HepG2 (cell line): ENCODE data around the gene GNPNAT1. TPM values are rescaled to one million over a fixed set of nuclear protein-coding genes. Genes with fewer than 3 reads are reported as not detected.

Experiments used
- ADNP ChIP-seq: sonication (generic); formaldehyde crosslinking; IDR thresholded peaks from 2 replicates; pipeline ENCODE4 v1.4.0; 2020; ENCODE audit warnings: missing genetic modification reagents
- ARNT2 ChIP-seq: sonication (generic); formaldehyde crosslinking; IDR thresholded peaks from 2 replicates; pipeline ENCODE4 v1.8.0; 2022; ENCODE audit warnings: mild to moderate bottlenecking, low read depth, missing genetic modification reagents, moderate library complexity
- FOSL2 ChIP-seq: sonication (generic); formaldehyde crosslinking; IDR thresholded peaks from 2 replicates; pipeline ENCODE4 v1.4.0; 2020; ENCODE audit warnings: missing genetic modification reagents
- GATA4 ChIP-seq: sonication (generic); IDR thresholded peaks from 2 replicates; pipeline ENCODE4 v1.6.1; 2016; ENCODE audit warnings: antibody characterized with exemption, low read depth, borderline replicate concordance
- NR2F2 ChIP-seq: IDR thresholded peaks from 2 replicates; pipeline ENCODE4 v1.6.1; 2012; ENCODE audit warnings: low read depth, inconsistent platforms, borderline replicate concordance
- PAX8 ChIP-seq: sonication (generic); formaldehyde crosslinking; IDR thresholded peaks from 2 replicates; pipeline ENCODE4 v1.8.0; 2022; ENCODE audit warnings: mild to moderate bottlenecking, missing genetic modification reagents, borderline replicate concordance
- SMYD3 ChIP-seq: sonication (generic); formaldehyde crosslinking; IDR thresholded peaks from 2 replicates; pipeline ENCODE4 v1.8.1; 2023; ENCODE audit warnings: mild to moderate bottlenecking, missing genetic modification reagents
- ZFP1 ChIP-seq: IDR thresholded peaks from 2 replicates; pipeline ENCODE4 v1.6.1; 2016
- ZFP36L2 ChIP-seq: sonication (generic); formaldehyde crosslinking; IDR thresholded peaks from 2 replicates; pipeline ENCODE4 v1.4.0; 2020; ENCODE audit warnings: missing genetic modification reagents
- ZNF292 ChIP-seq: sonication (generic); formaldehyde crosslinking; IDR thresholded peaks from 2 replicates; pipeline ENCODE4 v1.8.1; 2022; ENCODE audit warnings: mild to moderate bottlenecking, low read depth, missing genetic modification reagents, borderline replicate concordance
- ZNF329 ChIP-seq: sonication (generic); formaldehyde crosslinking; IDR thresholded peaks from 2 replicates; pipeline ENCODE4 v1.9.0; 2021; ENCODE audit warnings: low read depth, mild to moderate bottlenecking, missing genetic modification reagents
- ZNF331 ChIP-seq: sonication (generic); formaldehyde crosslinking; IDR thresholded peaks from 2 replicates; pipeline ENCODE4 v1.4.0; 2020; ENCODE audit warnings: missing genetic modification reagents
- ZNF782 ChIP-seq: sonication (generic); formaldehyde crosslinking; IDR thresholded peaks from 2 replicates; pipeline ENCODE4 v1.4.0; 2020; ENCODE audit warnings: missing genetic modification reagents, mild to moderate bottlenecking, borderline replicate concordance
- polyA plus RNA-seq, 8 experiments: library from polyadenylated mRNA; depleted of rRNA in 3 of 8; stranded (reverse) in 7 of 8; unstranded in 1 of 8; fragments of >200 nt; fragmentation: Illumina TruSeq in 4 of 8; extraction: Trizol in 4 of 8; gene quantifications; 2 replicates each; pipeline versions ENCODE4 v1.2.1 to v1.2.3, GENCODE V29; 2011 to 2016; ENCODE audit warnings: low read depth in 4 of 8, missing spikeins in 1 of 8, mixed read lengths in 1 of 8; ENCODE audit not compliant: insufficient read depth in 1 of 8
- total RNA-seq, 5 experiments: library from RNA; depleted of rRNA; stranded (reverse); fragments of >200 nt; fragmentation: Illumina TruSeq; extraction: Trizol; gene quantifications; 2 replicates each; pipeline ENCODE4 v1.2.3, GENCODE V29; 2016; ENCODE audit warnings: low read depth in 1 of 5
- TF ChIP-seq, protein P1 (sequence below), 2 experiments: sonication (generic) in 1 of 2; formaldehyde crosslinking in 1 of 2; IDR thresholded peaks; 2 replicates each; pipeline versions ENCODE4 v1.6.1 to v1.9.0; 2014 to 2022; ENCODE audit warnings: antibody characterized with exemption in 1 of 2, borderline replicate concordance in 1 of 2, inconsistent platforms in 1 of 2, low read depth in 1 of 2, missing genetic modification reagents in 1 of 2
- TF ChIP-seq, protein P2 (sequence below): sonication (generic); formaldehyde crosslinking; IDR thresholded peaks from 2 replicates; pipeline ENCODE4 v1.4.0; 2020; ENCODE audit warnings: mild to moderate bottlenecking, missing genetic modification reagents
- TF ChIP-seq, protein P3 (sequence below): sonication (generic); formaldehyde crosslinking; IDR thresholded peaks from 2 replicates; pipeline ENCODE4 v1.8.0; 2022; ENCODE audit warnings: low read depth, missing genetic modification reagents
- TF ChIP-seq, protein P4 (sequence below): IDR thresholded peaks from 2 replicates; pipeline ENCODE4 v1.6.1; 2016
- TF ChIP-seq, protein P5 (sequence below): sonication (generic); formaldehyde crosslinking; IDR thresholded peaks from 2 replicates; pipeline ENCODE4 v1.9.0; 2022; ENCODE audit warnings: missing genetic modification reagents, mild to moderate bottlenecking, borderline replicate concordance

Gene GNPNAT1
- total and polyA plus RNA-seq, 2 of the 13 experiments (the other 11 are each of a cell fraction or from before 2014, with no cell fraction given): 38.3 to 54.9 TPM

DNA sequence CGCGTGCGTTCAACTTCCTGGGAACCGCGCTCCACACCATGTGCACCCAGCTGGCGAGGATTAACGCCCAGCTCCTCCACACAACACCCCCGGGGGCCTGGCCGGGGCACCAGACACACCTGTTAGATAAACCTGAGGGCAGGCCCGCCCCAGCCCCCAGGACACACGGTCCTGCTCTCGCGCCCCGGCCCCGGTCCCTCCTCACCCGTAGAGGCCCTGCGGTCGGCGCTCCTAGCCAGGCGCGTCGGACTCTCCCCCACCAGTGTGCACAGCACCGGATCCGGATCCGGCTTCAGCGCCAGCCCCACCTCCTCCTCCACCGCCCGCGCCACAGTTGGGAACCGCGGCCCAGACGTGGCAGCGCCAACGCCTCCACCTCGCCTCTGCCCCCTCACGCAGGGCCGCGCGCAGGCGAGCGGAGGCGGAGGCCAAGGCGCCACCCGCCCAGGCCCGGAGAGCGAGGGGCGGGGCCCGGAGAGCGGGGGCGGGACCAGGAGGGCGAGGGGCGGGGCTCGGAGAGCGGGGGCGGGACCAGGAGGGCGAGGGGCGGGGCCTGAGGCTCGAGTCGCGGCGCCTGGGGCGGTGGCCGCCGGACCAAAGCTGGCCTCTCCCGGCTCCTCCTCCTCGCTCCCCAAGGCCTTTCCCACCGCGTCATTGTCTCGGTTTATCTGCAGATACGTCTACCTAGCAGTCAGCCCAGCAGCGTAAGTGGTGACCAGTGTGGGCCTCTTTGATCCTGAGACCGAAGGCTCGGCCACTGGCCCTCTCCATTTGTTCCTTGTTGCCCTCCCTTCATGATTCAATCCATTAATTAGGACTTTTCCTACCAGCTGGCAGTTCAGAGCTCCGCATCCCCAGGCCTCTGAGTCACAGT is at the start of gene GNPNAT1 (continued):
- TF ChIP-seq, protein P1, sequence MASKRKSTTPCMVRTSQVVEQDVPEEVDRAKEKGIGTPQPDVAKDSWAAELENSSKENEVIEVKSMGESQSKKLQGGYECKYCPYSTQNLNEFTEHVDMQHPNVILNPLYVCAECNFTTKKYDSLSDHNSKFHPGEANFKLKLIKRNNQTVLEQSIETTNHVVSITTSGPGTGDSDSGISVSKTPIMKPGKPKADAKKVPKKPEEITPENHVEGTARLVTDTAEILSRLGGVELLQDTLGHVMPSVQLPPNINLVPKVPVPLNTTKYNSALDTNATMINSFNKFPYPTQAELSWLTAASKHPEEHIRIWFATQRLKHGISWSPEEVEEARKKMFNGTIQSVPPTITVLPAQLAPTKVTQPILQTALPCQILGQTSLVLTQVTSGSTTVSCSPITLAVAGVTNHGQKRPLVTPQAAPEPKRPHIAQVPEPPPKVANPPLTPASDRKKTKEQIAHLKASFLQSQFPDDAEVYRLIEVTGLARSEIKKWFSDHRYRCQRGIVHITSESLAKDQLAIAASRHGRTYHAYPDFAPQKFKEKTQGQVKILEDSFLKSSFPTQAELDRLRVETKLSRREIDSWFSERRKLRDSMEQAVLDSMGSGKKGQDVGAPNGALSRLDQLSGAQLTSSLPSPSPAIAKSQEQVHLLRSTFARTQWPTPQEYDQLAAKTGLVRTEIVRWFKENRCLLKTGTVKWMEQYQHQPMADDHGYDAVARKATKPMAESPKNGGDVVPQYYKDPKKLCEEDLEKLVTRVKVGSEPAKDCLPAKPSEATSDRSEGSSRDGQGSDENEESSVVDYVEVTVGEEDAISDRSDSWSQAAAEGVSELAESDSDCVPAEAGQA (IDR thresholded peaks at IDR 0.05; ENCODE audit: low read depth): no peak
- TF ChIP-seq, protein P1 (CRISPR knock-in tag; IDR thresholded peaks at IDR 0.05; ENCODE audit: borderline replicate concordance): no peak; the same call in 1 of the 2 replicates
- TF ChIP-seq, protein P2, sequence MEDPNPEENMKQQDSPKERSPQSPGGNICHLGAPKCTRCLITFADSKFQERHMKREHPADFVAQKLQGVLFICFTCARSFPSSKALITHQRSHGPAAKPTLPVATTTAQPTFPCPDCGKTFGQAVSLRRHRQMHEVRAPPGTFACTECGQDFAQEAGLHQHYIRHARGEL: peak; percentile 80; the same call in 1 of the 2 replicates
- TF ChIP-seq ZFP1 (CRISPR knock-in tag) (peak; percentile 65; the same call in 1 of the 2 replicates), ARNT2 (CRISPR knock-in tag) (peak; percentile 95), ZNF292 (CRISPR knock-in tag) (no peak), ADNP (CRISPR knock-in tag) (no peak), FOSL2 (CRISPR knock-in tag) (peak; percentile 42; the same call in 1 of the 2 replicates), ZFP36L2 (peak; percentile 42; the same call in 1 of the 2 replicates), SMYD3 (0 out of 2 replicates have a peak, but pooled peaks have one; percentile 46), ZNF329 (CRISPR knock-in tag) (peak; percentile 19; the same call in 1 of the 2 replicates), NR2F2 (no peak), PAX8 (CRISPR knock-in tag) (peak; percentile 36; the same call in 1 of the 2 replicates), GATA4 (peak; percentile 55; the same call in 1 of the 2 replicates), ZNF331 (peak; percentile 71; the same call in 1 of the 2 replicates), ZNF782 (no peak; the same call in 1 of the 2 replicates)
- TF ChIP-seq, protein P3, sequence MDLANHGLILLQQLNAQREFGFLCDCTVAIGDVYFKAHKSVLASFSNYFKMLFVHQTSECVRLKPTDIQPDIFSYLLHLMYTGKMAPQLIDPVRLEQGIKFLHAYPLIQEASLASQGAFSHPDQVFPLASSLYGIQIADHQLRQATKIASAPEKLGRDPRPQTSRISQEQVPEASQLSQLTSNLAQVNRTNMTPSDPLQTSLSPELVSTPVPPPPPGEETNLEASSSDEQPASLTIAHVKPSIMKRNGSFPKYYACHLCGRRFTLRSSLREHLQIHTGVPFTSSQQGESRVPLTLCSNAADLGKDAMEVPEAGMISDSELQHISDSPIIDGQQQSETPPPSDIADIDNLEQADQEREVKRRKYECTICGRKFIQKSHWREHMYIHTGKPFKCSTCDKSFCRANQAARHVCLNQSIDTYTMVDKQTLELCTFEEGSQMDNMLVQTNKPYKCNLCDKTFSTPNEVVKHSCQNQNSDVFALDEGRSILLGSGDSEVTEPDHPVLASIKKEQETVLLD (CRISPR knock-in tag): peak; percentile 75
- TF ChIP-seq, protein P4, sequence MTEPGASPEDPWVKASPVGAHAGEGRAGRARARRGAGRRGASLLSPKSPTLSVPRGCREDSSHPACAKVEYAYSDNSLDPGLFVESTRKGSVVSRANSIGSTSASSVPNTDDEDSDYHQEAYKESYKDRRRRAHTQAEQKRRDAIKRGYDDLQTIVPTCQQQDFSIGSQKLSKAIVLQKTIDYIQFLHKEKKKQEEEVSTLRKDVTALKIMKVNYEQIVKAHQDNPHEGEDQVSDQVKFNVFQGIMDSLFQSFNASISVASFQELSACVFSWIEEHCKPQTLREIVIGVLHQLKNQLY: no peak; the same call in 1 of the 2 replicates
- TF ChIP-seq, protein P5, sequence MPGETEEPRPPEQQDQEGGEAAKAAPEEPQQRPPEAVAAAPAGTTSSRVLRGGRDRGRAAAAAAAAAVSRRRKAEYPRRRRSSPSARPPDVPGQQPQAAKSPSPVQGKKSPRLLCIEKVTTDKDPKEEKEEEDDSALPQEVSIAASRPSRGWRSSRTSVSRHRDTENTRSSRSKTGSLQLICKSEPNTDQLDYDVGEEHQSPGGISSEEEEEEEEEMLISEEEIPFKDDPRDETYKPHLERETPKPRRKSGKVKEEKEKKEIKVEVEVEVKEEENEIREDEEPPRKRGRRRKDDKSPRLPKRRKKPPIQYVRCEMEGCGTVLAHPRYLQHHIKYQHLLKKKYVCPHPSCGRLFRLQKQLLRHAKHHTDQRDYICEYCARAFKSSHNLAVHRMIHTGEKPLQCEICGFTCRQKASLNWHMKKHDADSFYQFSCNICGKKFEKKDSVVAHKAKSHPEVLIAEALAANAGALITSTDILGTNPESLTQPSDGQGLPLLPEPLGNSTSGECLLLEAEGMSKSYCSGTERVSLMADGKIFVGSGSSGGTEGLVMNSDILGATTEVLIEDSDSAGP (CRISPR knock-in tag): peak; percentile 94
